ENCODE results near the gene KYNU. TPM values are rescaled to one million over a fixed set of nuclear protein-coding genes. Genes with fewer than 3 reads are reported as not detected.

Gene KYNU
- total RNA-seq, 4 donors from 2014 or later, result 0.27 to 5.7 (median 3.6) TPM

DNA sequence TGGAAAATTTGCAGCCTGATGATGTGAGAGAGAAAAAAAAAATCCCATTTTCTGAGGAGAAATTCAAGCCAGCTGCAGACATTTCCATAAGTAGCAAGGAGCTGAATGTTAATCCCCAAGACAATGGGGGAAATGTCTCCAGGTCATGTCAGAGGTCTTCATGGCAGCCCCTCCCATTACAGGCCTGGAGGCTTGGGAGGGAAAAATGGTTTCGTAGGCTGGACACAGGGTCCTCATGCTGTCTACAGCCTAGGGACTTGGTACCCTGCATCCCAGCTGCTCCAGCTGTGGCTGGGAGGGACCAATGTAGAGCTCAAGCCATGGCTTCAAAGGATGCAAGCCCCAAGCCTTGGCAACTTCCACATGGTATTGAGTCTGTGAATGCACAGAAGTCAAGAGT is 198.2 kb downstream of the KYNU start:
- Histone ChIP-seq H3K27me3 (no peaks in the 10 kb centered on the region), H3K27ac (no peak overlapping the region), H3K4me1 (no peaks in the 10 kb centered on the region), H3K36me3 (no peaks in the 10 kb centered on the region), H3K9me3 (peaks cover 0 to 8% (median 0%) of the 10 kb centered on the region in 3 donors), H3K4me3 (no peak overlapping the region)
- TF ChIP-seq POLR2AphosphoS5 (IDR thresholded peaks at IDR 0.05) (no peak), POLR2A (IDR thresholded peaks at IDR 0.05) (no peak), EP300 (IDR thresholded peaks at IDR 0.05) (no peak)
- TF ChIP-seq, protein P1, sequence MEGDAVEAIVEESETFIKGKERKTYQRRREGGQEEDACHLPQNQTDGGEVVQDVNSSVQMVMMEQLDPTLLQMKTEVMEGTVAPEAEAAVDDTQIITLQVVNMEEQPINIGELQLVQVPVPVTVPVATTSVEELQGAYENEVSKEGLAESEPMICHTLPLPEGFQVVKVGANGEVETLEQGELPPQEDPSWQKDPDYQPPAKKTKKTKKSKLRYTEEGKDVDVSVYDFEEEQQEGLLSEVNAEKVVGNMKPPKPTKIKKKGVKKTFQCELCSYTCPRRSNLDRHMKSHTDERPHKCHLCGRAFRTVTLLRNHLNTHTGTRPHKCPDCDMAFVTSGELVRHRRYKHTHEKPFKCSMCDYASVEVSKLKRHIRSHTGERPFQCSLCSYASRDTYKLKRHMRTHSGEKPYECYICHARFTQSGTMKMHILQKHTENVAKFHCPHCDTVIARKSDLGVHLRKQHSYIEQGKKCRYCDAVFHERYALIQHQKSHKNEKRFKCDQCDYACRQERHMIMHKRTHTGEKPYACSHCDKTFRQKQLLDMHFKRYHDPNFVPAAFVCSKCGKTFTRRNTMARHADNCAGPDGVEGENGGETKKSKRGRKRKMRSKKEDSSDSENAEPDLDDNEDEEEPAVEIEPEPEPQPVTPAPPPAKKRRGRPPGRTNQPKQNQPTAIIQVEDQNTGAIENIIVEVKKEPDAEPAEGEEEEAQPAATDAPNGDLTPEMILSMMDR (IDR thresholded peaks at IDR 0.05), result no peak
- no peak for ATAC-seq
- WGBS, 2 donors (ENCODE audit: low coverage in 1 of 2), result 71% methylated on average over 1 of the region's 1 CpG; no CpG with 5 or more reads in 1 of the 2 donors

DNA sequence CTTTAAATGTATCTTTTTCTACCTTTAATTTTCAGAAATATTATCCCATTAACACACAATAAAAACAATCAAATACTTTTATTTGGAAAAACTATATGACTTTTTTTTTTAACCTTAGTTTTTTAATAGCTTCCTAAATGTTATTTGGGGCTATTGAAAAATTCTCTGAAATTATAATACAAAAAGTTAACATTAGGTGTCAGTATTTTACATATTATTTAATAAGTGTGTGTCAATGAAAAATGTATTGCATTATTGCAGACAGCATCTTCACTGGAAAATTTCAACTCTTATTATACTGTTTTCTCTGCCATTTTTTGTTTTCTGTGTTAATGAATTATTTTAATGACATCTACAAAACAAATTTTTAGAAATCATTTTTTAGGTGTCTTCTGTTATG is 200.6 kb downstream of the KYNU start:
- H3K27me3 ChIP-seq, result no peaks in the 10 kb centered on the region
- ATAC-seq, result no peak
- no peak overlapping the region for H3K27ac ChIP-seq
- TF ChIP-seq POLR2A (IDR thresholded peaks at IDR 0.05) (no peak), EP300 (IDR thresholded peaks at IDR 0.05) (no peak), POLR2AphosphoS5 (IDR thresholded peaks at IDR 0.05) (no peak)
- TF ChIP-seq, protein P1 (IDR thresholded peaks at IDR 0.05), result no peak
- H3K4me3 ChIP-seq, result no peak overlapping the region
- no peaks in the 10 kb centered on the region for H3K4me1 ChIP-seq
- H3K36me3 ChIP-seq, result no peaks in the 10 kb centered on the region
- peaks cover 0 to 8% (median 0%) of the 10 kb centered on the region in 3 donors for H3K9me3 ChIP-seq

DNA sequence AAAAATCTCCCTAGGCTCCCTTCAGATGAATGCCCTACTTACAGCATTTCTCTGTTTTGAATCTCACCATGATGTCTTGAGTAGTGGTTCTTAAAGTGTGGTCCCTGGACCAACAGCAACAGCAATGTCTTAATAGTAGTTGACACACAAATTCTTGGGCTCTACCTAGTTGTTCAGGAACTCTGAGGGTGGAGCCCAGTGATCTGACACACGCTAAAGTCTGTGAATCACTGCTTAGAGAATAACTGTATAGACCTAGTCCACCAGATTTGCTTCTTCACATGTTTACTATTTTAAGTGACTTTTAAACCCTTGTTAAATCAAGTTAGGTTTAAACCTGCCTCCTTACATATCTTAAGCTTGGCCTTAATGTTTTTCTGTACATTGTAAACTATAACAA is 204.2 kb downstream of the KYNU start:
- no peak overlapping the region for H3K4me3 ChIP-seq
- H3K27me3 ChIP-seq, result no peaks in the 10 kb centered on the region
- 83 to 100% methylated on average over 1 of the region's 1 CpG for WGBS, 2 donors (ENCODE audit: low coverage in 1 of 2)
- ATAC-seq, result no peak
- H3K27ac ChIP-seq, result no peak overlapping the region
- H3K36me3 ChIP-seq, result no peaks in the 10 kb centered on the region
- TF ChIP-seq POLR2A (IDR thresholded peaks at IDR 0.05), result no peak
- H3K9me3 ChIP-seq, result no peaks in the 10 kb centered on the region
- H3K4me1 ChIP-seq, result no peaks in the 10 kb centered on the region

DNA sequence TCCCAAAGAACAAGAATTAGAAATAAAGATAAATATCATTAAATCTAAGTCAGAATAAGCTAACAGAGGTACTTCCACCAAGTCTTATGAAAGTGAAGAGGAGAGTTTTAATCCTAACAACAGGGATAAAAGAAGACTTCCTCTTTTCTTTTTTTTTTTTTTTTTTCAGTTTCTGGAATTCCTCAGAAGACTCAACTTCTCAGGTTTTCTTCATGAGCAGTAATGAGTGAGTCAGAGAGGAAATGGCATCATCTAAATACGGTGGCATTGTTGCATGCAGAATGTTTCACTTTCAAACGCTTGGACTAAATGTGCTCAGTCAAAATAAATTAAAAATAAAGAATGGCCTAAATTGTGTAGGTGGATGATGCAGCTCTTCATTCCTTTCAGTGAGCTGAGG is 206.2 kb downstream of the KYNU start:
- TF ChIP-seq POLR2AphosphoS5 (IDR thresholded peaks at IDR 0.05), result no peak
- no peak for TF ChIP-seq EP300 (IDR thresholded peaks at IDR 0.05)
- TF ChIP-seq, protein P1 (IDR thresholded peaks at IDR 0.05), result no peak
- no peak for TF ChIP-seq POLR2A (IDR thresholded peaks at IDR 0.05)
- no peak for ATAC-seq
- Histone ChIP-seq H3K4me3 (no peak overlapping the region), H3K27ac (no peak overlapping the region), H3K36me3 (no peaks in the 10 kb centered on the region), H3K9me3 (no peaks in the 10 kb centered on the region), H3K4me1 (no peaks in the 10 kb centered on the region), H3K27me3 (no peaks in the 10 kb centered on the region)
- 57 to 60% methylated on average over 2 of the region's 2 CpGs for WGBS, 2 donors (ENCODE audit: low coverage in 1 of 2)

DNA sequence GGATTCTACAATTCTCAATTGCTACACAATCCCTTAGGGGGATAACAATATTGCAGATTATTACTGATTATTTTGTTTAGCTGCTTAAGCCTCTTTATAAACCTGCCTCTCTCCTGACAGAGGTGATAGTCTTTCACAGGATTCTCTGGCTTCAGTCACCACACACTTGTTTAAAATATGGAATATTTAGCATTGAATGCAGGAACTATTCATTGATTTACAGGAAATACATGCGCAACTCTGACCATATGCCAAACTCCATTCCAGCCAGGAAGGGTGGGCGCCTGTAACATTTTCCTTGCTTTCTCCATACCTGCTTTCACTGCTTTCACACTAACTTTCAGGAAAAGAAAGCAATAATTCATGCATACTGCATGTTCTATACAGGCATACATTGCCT is 207.0 kb downstream of the KYNU start:
- no peaks in the 10 kb centered on the region for H3K36me3 ChIP-seq
- no peaks in the 10 kb centered on the region for H3K9me3 ChIP-seq
- WGBS, 2 donors (ENCODE audit: low coverage in 1 of 2), result 69 to 88% methylated on average over 2 of the region's 2 CpGs
- TF ChIP-seq POLR2A (IDR thresholded peaks at IDR 0.05), result no peak
- TF ChIP-seq POLR2AphosphoS5 (IDR thresholded peaks at IDR 0.05), result no peak
- TF ChIP-seq EP300 (IDR thresholded peaks at IDR 0.05), result no peak
- TF ChIP-seq, protein P1 (IDR thresholded peaks at IDR 0.05), result no peak
- no peak overlapping the region for H3K4me3 ChIP-seq
- no peaks in the 10 kb centered on the region for H3K4me1 ChIP-seq
- no peak for ATAC-seq
- no peak overlapping the region for H3K27ac ChIP-seq
- H3K27me3 ChIP-seq, result no peaks in the 10 kb centered on the region
